MCF 10A (cell line): ENCODE results near the gene HLF. TPM values are rescaled to one million over a fixed set of nuclear protein-coding genes. Genes with fewer than 3 reads are reported as not detected.

ENCODE experiments used
- BruUV-seq: library from RNA; stranded (reverse); fragments of 400-500 nt; replicated peaks from 2 replicates; lab custom pipeline; 2021; lab: Mats Ljungman, UMichigan
- CTCF ChIA-PET: fragments of 300-600 bp; sonication (Branson Sonifier 250); formaldehyde crosslinking; extraction: SDS; loops from one replicate; lab custom pipeline; 2021; ENCODE audit warnings: antibody characterized with exemption, inconsistent platforms; lab: Yijun Ruan, JAX
- POLR2A ChIA-PET: fragments of 300-600, 350-650 bp; sonication (Branson Sonifier 250); formaldehyde crosslinking; extraction: SDS; loops from one replicate; lab custom pipeline; 2020; ENCODE audit warnings: antibody characterized with exemption, inconsistent platforms; lab: Yijun Ruan, JAX
- DNase-seq: peaks from one replicate; pipeline ENCODE4 v3.0.0-alpha.2; 2018; ENCODE audit not compliant: unreplicated experiment
- H3K27ac Mint-ChIP-seq: one replicate; pipeline ENCODE4 v1.8.0; 2022; ENCODE audit warnings: mild to moderate bottlenecking, low read depth, mixed read lengths; ENCODE audit not compliant: unreplicated experiment
- H3K27me3 Mint-ChIP-seq: one replicate; pipeline ENCODE4 v1.8.0; 2022; ENCODE audit warnings: mixed read lengths; ENCODE audit not compliant: insufficient read depth, unreplicated experiment
- H3K36me3 Mint-ChIP-seq: one replicate; pipeline ENCODE4 v1.8.0; 2022; ENCODE audit warnings: mild to moderate bottlenecking, moderate library complexity, mixed read lengths; ENCODE audit not compliant: insufficient read depth, unreplicated experiment
- H3K4me1 Mint-ChIP-seq: one replicate; pipeline ENCODE4 v1.8.0; 2022; ENCODE audit warnings: mixed read lengths; ENCODE audit not compliant: insufficient read depth, unreplicated experiment
- H3K4me3 Mint-ChIP-seq: one replicate; pipeline ENCODE4 v1.8.0; 2022; ENCODE audit warnings: mild to moderate bottlenecking, moderate library complexity, mixed read lengths; ENCODE audit not compliant: unreplicated experiment
- H3K9me3 Mint-ChIP-seq: one replicate; pipeline ENCODE4 v1.8.0; 2022; ENCODE audit warnings: mixed read lengths; ENCODE audit not compliant: unreplicated experiment
- intact Hi-C: fragments of 100-400 bp; cut with micrococcal nuclease; formaldehyde crosslinking; loops from 2 replicates; pipeline ENCODE4 v1.14.1; 2022
- total RNA-seq: library from RNA; stranded (reverse); gene quantifications from 2 replicates; pipeline ENCODE4 v1.2.3, GENCODE V29; 2022
- TF ChIP-seq, protein P1 (sequence below): fragments of 200-600 bp; IDR thresholded peaks from one replicate; pipeline ENCODE4 v1.8.0; 2022; ENCODE audit warnings: antibody characterized with exemption, mild to moderate bottlenecking; ENCODE audit not compliant: unreplicated experiment

HLF gene
- total RNA-seq, 1 experiment from 2014 or later: 0.23 TPM

- ChIA-PET CTCF (interaction anchor here (0.6 to 1.7 kb wide), 4 partner anchors 11 to 133 kb away, joined by 3 to 5 read pairs (median 4); no protein-coding TSS in a partner anchor), POLR2A (interaction anchor here (0.7 to 0.9 kb wide), 2 partner anchors 44 to 238 kb away, joined by 3 read pairs; no protein-coding TSS in a partner anchor)
- BruUV-seq: no TSS peak
- Mint-ChIP-seq H3K4me3 (no peak overlapping the region), H3K27me3 (no peaks in the 10 kb centered on the region), H3K27ac (no peak overlapping the region), H3K4me1 (peaks cover 29% of the 10 kb centered on the region), H3K9me3 (no peaks in the 10 kb centered on the region), H3K36me3 (no peaks in the 10 kb centered on the region)
- no peak for DNase-seq
- TF ChIP-seq, protein P1, sequence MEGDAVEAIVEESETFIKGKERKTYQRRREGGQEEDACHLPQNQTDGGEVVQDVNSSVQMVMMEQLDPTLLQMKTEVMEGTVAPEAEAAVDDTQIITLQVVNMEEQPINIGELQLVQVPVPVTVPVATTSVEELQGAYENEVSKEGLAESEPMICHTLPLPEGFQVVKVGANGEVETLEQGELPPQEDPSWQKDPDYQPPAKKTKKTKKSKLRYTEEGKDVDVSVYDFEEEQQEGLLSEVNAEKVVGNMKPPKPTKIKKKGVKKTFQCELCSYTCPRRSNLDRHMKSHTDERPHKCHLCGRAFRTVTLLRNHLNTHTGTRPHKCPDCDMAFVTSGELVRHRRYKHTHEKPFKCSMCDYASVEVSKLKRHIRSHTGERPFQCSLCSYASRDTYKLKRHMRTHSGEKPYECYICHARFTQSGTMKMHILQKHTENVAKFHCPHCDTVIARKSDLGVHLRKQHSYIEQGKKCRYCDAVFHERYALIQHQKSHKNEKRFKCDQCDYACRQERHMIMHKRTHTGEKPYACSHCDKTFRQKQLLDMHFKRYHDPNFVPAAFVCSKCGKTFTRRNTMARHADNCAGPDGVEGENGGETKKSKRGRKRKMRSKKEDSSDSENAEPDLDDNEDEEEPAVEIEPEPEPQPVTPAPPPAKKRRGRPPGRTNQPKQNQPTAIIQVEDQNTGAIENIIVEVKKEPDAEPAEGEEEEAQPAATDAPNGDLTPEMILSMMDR: no peak
- intact Hi-C loops: no loop called here
Measured at GRCh38 chr17:55281649-55282378, 17.1 kb downstream of the HLF start.

DNA sequence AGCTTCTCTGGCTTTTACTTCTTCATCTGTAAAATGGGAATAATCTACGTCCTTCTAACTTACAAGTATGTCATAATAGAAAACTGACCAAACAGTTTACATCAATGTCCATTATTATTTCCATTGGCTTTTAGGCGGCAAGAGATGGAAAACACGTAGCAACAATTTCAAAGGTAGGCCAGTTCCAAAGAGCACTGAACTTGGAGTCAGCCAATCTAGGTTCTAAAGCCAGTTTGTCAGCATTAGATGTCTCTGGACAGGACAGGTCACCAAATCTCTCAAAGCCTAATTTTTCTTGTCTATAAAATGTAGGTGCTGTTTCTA, 17.6 kb downstream of the HLF start:
- no TSS peak for BruUV-seq
- TF ChIP-seq, protein P1: no peak
- peaks cover 29% of the 10 kb centered on the region for H3K4me1 Mint-ChIP-seq
- intact Hi-C loops: no loop called here
- DNase-seq: no peak
- no peak overlapping the region for H3K27ac Mint-ChIP-seq
- H3K36me3 Mint-ChIP-seq: no peaks in the 10 kb centered on the region
- ChIA-PET CTCF (interaction anchor here (1.6 to 1.7 kb wide), 2 partner anchors 11 to 14 kb away, joined by 3 to 5 read pairs; no protein-coding TSS in a partner anchor), POLR2A (interaction anchor here (0.7 to 0.9 kb wide), 2 partner anchors 44 to 237 kb away, joined by 3 read pairs; no protein-coding TSS in a partner anchor)
- H3K27me3 Mint-ChIP-seq: no peaks in the 10 kb centered on the region
- no peak overlapping the region for H3K4me3 Mint-ChIP-seq
- no peaks in the 10 kb centered on the region for H3K9me3 Mint-ChIP-seq

DNA sequence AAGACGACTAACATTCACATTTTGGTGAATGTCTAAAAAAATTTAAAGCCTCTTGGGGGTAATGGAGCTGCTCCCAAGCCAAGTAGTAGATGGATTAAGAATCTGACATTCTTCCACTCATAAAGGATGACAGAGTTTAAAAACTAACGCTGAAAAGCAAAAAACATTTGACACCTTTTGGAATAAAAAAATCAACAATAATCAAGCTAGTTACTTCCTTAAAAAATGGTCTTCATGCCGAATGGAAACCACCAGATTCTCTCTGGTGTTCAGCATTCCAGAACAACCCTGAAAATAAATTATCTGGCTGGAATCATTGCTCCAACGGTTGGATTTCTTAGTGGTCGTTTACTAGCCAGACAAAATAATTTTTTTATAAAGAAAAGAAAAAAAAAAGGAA, 18.0 kb downstream of the HLF start:
- Mint-ChIP-seq H3K4me3 (no peak overlapping the region), H3K4me1 (peaks cover 27% of the 10 kb centered on the region), H3K36me3 (no peaks in the 10 kb centered on the region), H3K27me3 (no peaks in the 10 kb centered on the region), H3K9me3 (no peaks in the 10 kb centered on the region), H3K27ac (peak overlapping the region; percentile 42)
- BruUV-seq: no TSS peak
- no peak for DNase-seq
- POLR2A ChIA-PET: interaction anchor here (0.9 kb wide), 1 partner anchor 44 kb away, joined by 3 read pairs; no protein-coding TSS in a partner anchor
- intact Hi-C loops: no loop called here
- CTCF ChIA-PET: interaction anchor here (1.6 to 2.5 kb wide), 3 partner anchors 10 to 14 kb away, joined by 3 to 10 read pairs (median 5); no protein-coding TSS in a partner anchor
- TF ChIP-seq, protein P1: no peak

DNA sequence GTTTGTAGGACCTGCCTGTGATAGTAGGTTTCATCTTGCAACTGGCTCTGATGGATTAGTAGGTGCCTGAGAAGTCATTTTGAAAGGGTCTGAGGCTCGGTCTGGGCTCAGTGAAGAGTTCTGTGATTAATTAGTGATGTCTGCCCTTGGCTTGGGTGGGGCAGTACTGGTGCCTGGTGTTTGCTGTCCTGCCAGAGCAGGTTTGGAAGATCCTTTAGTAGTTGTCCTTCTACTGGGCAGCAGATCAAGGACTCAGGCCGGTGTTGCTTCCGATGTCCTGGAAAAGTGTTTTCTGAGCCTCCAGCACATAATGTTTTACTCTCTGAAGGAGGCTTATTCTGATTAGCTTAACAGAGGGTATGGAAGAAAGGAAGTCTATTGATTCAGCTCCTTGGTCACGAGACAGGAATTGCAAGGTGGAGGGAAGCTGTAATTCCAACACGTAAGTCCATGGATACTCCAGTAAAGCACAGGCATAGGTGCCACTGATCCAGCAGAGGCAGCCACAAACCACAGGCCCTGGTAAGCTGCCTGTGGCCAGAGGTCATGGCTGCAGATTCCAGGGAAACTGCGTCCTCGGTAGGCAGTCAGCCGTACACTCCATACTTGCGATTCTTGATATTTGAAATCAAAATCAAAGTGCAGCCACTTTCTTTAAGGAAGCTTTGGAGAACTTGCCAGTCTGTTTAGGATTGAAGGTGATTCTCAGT, 18.7 kb downstream of the HLF start:
- POLR2A ChIA-PET: interaction anchor here (0.8 to 4.9 kb wide), 3 partner anchors 9 to 314 kb away, joined by 3 to 89 read pairs (median 3); no protein-coding TSS in a partner anchor
- Mint-ChIP-seq H3K36me3 (no peaks in the 10 kb centered on the region), H3K9me3 (no peaks in the 10 kb centered on the region), H3K4me1 (peaks cover 27% of the 10 kb centered on the region), H3K4me3 (no peak overlapping the region), H3K27me3 (no peaks in the 10 kb centered on the region), H3K27ac (peak overlapping the region; percentile 42)
- TF ChIP-seq, protein P1: no peak
- CTCF ChIA-PET: interaction anchor here (0.6 to 2.5 kb wide), 4 partner anchors 13 to 370 kb away, joined by 3 to 10 read pairs (median 3); no protein-coding TSS in a partner anchor
- intact Hi-C loops: no loop called here
- no TSS peak for BruUV-seq
- no peak for DNase-seq
